HepG2 (cell line): ENCODE measurements around the gene IPO13. TPM values are rescaled to one million over a fixed set of nuclear protein-coding genes. Genes with fewer than 3 reads are reported as not detected.

Experiments
- NCOA1 ChIP-seq: sonication (generic); formaldehyde crosslinking; IDR thresholded peaks from 2 replicates; pipeline ENCODE4 v1.9.0; 2021; ENCODE audit warnings: missing genetic modification reagents
- PAXIP1 ChIP-seq: sonication (generic); formaldehyde crosslinking; conservative IDR thresholded peaks from 2 replicates; pipeline ENCODE4 v1.4.0; 2020; ENCODE audit warnings: mild to moderate bottlenecking, missing genetic modification reagents, moderate library complexity
- TP53 ChIP-seq: sonication (generic); formaldehyde crosslinking; conservative IDR thresholded peaks from 2 replicates; pipeline ENCODE4 v1.4.0; 2020; ENCODE audit warnings: missing genetic modification reagents
- ZHX2 ChIP-seq, 2 experiments: sonication (generic) in 1 of 2; formaldehyde crosslinking in 1 of 2; IDR thresholded peaks; 2 replicates each; pipeline versions ENCODE4 v1.6.1 to v1.9.0; 2014 to 2022; ENCODE audit warnings: antibody characterized with exemption in 1 of 2, borderline replicate concordance in 1 of 2, inconsistent platforms in 1 of 2, low read depth in 1 of 2, missing genetic modification reagents in 1 of 2
- ZNF30 ChIP-seq: sonication (generic); formaldehyde crosslinking; IDR thresholded peaks from 2 replicates; pipeline ENCODE4 v1.5.0; 2020; ENCODE audit warnings: mild to moderate bottlenecking, missing genetic modification reagents
- ZNF513 ChIP-seq: sonication (generic); formaldehyde crosslinking; conservative IDR thresholded peaks from 2 replicates; pipeline ENCODE4 v1.5.0; 2020; ENCODE audit warnings: missing genetic modification reagents
- polyA plus RNA-seq, 8 experiments: library from polyadenylated mRNA; depleted of rRNA in 3 of 8; stranded (reverse) in 7 of 8; unstranded in 1 of 8; fragments of >200 nt; fragmentation: Illumina TruSeq in 4 of 8; extraction: Trizol in 4 of 8; gene quantifications; 2 replicates each; pipeline versions ENCODE4 v1.2.1 to v1.2.3, GENCODE V29; 2011 to 2016; ENCODE audit warnings: low read depth in 4 of 8, missing spikeins in 1 of 8, mixed read lengths in 1 of 8; ENCODE audit not compliant: insufficient read depth in 1 of 8
- total RNA-seq, 5 experiments: library from RNA; depleted of rRNA; stranded (reverse); fragments of >200 nt; fragmentation: Illumina TruSeq; extraction: Trizol; gene quantifications; 2 replicates each; pipeline ENCODE4 v1.2.3, GENCODE V29; 2016; ENCODE audit warnings: low read depth in 1 of 5

The IPO13 gene
- total and polyA plus RNA-seq, 2 of the 13 experiments (the other 11 are each of a cell fraction or from before 2014, with no cell fraction given) = 12.9 to 15.6 TPM

GRCh38 chr1:43901196-43901961 is 45.4 kb upstream of the IPO13 start (continued):
- TF ChIP-seq ZHX2 (IDR thresholded peaks at IDR 0.05; ENCODE audit: low read depth) (no peak), ZHX2 (CRISPR knock-in tag; IDR thresholded peaks at IDR 0.05; ENCODE audit: borderline replicate concordance) (no peak), TP53 (CRISPR knock-in tag) (no peak), NCOA1 (no peak), PAXIP1 (no peak), ZNF513 (no peak), ZNF30 (CRISPR knock-in tag) (no peak)
- TF ChIP-seq, all 625 proteins: peak for 0
